NCI-H82 treated with DMSO at 0.1 percent for 48 hours (cell line): ENCODE data around the gene NFATC1.

Experiments used
- DNase-seq: peaks from one replicate; lab custom pipeline; 2025; ENCODE audit not compliant: unreplicated experiment; lab: John Stamatoyannopoulos, UW

Gene NFATC1

GRCh38 chr18:79438898-79439627 is 43.3 kb downstream of the NFATC1 start:
- no peak for DNase-seq

GRCh38 chr18:79439628-79440023 is 43.9 kb downstream of the NFATC1 start:
- no peak for DNase-seq

- DNase-seq, result no peak
Observed at GRCh38 chr18:79440316-79441110, 44.8 kb downstream of the NFATC1 start.

- no peak for DNase-seq
Observed at GRCh38 chr18:79441420-79441819, 45.7 kb downstream of the NFATC1 start.

GRCh38 chr18:79442508-79443221 is 46.9 kb downstream of the NFATC1 start:
- no peak for DNase-seq

GRCh38 chr18:79445221-79445620 is 49.5 kb downstream of the NFATC1 start:
- DNase-seq, result no peak

- DNase-seq, result no peak
Observed at GRCh38 chr18:79445696-79446561, 50.2 kb downstream of the NFATC1 start.

GRCh38 chr18:79446931-79447330 is 51.2 kb downstream of the NFATC1 start:
- no peak for DNase-seq

- DNase-seq, result no peak
Observed at GRCh38 chr18:79447703-79448367, 52.1 kb downstream of the NFATC1 start.

- DNase-seq, result no peak
Observed at GRCh38 chr18:79448621-79449020, 52.9 kb downstream of the NFATC1 start.

- DNase-seq, result no peak
Observed at GRCh38 chr18:79449551-79450288, 54.0 kb downstream of the NFATC1 start.

- no peak for DNase-seq
Observed at GRCh38 chr18:79450289-79451080, 54.8 kb downstream of the NFATC1 start.

GRCh38 chr18:79451237-79452125 is 55.8 kb downstream of the NFATC1 start:
- DNase-seq, result no peak

- DNase-seq, result no peak
Observed at GRCh38 chr18:79452190-79452990, 56.7 kb downstream of the NFATC1 start.

GRCh38 chr18:79452991-79453645 is 57.4 kb downstream of the NFATC1 start:
- no peak for DNase-seq
